Stimulated activated CD4-positive, alpha-beta T cell treated with anti-CD3 and anti-CD28 coated beads, Interleukin-1b, Interleukin-23, amount 100 ng/mL, for 4 hours (primary cell): ENCODE results near the gene PTGR2.
"Not testable (repeated sequence)": the region's sequence is repeated elsewhere in the genome, so short reads cannot be mapped to it uniquely, and the experiment has no call there.

ENCODE experiments used
- DNase-seq, 2 donors: peaks; one replicate each; pipeline ENCODE4 v3.0.0-alpha.2; 2020; ENCODE audit warnings: low read depth in 2 of 2

The PTGR2 gene

DNA sequence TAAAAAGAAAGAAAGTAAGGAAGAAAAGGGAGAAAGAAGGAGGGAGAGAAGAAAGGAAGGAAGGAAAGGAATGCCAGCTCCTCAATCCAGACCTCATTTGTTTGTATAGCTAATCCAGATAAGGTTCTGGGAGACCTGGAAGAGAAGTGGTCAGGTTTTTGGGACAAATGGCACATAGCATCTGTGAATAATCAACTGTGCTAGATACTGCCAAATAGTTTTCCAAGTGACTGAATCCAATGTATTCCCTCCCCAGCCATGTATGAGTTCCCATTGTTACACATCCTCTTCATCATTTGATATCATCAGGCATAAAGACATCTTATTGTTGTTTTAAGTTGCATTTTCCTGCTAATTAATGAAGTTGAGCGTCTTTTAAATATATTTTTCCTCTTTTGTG lies 18.6 kb upstream of the PTGR2 start:
- DNase-seq: no peak

DNA sequence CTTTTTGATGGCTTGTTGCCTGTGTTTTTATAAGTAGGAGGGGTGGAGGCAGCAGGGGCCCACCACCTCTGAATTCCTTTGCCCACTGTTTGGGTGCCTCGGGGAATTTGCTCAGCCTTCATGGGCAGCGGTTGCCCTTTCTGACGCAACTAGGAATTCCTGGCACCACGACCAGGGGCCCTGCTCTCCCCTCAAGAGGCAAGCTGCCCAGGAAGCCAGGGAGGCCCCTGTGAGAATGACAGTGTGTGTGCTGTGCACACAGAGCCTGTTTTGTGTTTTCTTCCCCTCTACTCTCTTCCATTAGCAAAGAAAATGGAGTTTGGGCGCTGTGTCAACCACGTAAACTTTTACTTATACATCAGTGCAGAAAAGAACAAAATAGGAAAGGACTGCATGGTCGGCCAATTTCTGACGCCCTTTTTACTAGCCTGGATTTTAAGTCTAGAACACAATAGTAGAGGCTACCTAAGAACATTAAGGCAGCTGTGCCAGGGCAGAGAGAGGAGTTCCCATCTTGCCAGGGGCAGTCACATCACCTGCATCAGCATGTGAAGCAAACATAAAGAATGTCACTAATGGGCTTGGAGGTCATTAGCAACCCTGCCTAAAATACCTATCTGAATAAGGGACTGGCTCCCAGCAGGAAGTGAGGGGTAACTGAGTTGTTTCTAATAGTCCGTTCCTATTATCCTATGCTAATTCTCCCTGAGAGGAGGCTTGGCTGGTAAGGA lies 17.9 kb upstream of the PTGR2 start:
- DNase-seq: no peak

DNA sequence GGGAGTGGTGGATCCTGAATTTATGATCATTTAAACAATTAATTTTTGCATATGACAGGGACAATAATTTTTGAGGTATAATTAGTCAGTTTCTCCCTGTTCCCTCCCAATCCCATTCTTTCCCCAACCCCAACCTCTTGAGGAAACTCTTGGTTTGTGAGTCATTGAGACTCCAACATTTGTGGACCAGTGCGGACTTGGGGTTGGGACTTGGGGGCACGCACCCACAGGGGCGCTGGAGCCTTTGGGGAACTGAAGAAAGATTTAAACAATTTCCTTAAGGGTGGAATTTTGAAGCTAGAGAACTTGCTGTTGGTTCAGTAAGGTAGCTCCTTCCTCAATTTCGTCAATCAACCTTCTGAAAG lies 17.4 kb upstream of the PTGR2 start:
- DNase-seq: no peak

DNA sequence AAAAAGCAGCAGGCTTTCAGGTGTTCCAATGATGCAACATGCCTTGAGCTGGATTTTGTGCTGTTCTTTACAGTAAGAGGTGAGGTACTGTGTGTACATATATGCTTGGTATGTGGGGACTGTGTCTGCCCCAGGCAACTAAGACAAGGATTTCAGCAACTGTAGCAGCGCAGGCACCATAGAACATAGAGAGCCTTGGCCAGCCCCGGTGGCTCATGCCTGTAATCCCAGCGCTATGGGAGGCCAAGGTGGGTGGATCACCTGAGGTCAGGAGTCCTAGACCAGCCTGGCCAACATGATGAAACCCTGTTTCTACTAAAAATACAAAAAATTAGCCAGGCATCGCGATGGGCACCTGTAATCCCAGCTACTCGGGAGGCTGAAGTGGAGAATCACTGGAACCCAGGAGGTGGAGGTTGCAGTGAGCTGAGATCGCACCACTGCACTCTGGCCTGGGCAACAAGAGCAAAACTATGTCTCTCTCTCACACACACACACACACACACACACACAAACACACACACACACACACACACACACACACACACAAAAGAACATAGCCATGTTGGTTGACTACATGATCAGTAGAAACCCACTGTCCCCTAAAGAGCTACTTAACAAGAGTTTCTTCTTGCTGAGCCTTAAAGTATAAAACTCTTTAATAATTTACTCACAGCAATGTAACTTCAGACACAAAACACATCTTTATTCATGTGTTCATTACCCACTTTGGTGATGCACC lies 13.2 kb upstream of the PTGR2 start:
- DNase-seq: not testable (repeated sequence)

DNA sequence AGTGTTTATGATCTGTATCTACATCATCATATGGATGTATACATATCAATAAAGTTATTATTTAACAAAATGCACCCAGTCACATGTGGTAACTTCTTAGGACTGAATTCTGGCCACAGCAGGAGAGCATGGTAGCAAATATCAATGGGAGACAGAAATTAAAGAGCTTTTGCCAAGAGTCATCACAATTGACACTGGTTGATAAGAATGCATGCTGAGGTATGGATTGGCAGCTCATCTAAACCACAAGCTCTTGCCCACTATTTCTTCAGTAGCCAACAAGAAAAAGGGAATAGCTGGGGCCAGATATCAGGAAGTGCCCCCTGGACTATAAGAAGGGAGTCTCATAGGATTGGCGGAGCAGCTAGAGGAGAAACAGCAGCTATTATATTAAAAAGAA lies 9.4 kb upstream of the PTGR2 start:
- no peak for DNase-seq

DNA sequence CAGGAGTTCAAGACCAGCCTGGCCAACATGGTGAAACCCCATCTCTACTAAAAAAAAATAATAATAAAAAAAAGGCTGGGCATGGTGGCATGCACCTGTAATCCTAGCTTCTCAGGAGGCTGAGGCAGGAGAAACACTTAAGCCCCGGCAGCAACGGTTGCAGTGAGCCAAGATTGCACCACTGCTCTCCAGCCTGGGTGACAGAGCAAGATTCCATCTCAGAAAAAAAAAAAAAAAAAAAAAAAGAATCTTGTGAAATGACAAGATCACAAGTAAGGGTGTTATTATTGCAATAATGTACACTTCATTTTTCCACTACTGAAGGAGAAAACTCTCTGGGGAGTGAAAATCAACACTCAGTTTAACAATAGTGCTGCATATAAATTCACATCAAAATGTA lies 8.8 kb upstream of the PTGR2 start:
- DNase-seq: no peak

DNA sequence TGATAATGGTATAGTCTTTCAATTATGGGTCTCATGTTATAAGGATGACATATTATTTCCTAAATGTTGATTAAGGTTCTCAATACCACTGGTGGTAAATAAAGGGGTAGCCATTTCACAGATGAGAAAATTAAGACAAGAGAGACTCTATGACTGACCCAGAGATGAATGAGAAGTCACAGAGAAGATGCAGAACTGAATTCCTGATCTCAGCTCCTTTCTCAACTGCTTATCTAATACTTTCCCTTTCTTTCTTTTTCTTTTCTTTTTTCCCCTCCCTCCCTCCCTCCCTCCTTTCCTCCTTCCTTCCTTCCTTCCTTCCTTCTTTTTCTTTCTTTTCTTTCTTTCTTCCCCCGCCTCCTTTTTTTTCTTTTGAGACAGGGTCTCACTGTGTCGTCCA lies 8.3 kb upstream of the PTGR2 start:
- no peak for DNase-seq

DNA sequence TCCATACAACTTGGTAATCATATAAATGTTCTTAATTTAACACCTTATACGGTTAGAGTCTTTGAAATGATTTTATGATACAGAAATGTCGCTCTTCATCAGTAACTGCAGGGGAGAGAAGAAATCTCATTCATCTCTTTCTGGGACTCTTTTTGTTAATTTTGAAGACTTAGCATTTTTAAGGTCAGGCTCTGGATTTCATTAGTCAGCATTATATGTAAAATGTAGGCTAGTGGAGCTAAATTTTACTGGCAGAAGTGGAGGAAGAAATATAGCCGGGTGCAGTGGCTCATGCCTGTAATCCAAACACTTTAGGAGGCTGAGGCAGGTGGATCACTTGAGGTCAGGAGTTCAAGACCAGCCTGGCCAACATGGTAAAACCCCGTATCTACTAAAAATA lies 4.7 kb upstream of the PTGR2 start:
- no peak for DNase-seq

DNA sequence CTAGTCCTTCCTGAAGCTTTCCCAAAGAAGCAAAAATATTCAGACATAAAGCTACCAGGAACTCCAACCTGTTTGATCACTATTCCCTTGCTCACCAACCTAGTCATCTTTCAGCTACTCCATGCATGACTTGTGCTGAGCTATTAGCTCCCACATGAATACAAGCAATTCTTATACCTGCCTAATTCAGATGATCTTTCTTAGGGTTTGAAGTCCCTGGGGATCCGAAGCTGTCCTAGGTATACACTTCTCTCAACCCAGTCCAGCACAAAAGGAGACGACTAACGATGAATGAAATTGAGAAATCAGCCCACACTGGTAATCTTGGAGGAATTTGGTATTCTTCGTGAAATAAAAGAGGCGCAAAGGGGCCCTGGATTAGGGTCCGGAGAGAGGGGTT lies 631 bp upstream of the PTGR2 start:
- DNase-seq: no peak

DNA sequence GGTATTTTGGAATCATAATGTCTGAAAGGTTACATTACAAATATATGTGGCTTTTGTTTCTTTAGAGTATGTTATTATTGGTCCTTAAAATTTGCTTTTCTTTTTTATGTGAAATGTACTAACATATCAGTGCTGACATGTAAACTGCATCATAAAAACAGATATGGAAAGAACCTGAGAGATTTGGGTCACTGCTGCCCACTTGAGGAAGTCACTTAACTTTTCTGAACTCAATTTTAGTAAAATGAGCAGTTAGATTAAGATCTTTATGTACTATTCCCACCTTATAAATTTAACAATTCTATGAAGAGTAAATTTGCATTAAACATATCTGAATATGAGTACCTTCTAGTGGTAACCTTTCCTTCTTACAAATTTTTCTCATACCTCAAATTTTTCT lies 7.5 kb downstream of the PTGR2 start:
- DNase-seq: no peak

DNA sequence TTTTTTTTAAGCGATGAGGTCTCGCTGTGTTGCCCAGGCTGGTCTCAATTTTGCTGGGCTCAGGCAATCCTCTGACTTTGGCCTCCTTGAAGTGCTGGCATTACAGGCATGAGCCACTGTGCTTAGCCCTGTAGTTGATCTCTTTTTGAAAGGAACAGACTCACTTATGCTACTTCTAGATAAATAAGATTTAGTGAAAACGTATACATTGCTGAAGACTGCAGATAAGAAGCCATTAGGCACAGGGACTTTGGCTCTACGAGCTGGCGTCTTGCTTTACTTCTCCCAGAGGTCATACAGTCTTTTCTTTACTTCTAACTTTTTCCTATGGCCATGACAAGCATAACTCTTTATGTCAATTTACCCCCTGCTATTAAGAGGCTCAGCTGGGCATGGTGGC lies 9.4 kb downstream of the PTGR2 start:
- DNase-seq: no peak

DNA sequence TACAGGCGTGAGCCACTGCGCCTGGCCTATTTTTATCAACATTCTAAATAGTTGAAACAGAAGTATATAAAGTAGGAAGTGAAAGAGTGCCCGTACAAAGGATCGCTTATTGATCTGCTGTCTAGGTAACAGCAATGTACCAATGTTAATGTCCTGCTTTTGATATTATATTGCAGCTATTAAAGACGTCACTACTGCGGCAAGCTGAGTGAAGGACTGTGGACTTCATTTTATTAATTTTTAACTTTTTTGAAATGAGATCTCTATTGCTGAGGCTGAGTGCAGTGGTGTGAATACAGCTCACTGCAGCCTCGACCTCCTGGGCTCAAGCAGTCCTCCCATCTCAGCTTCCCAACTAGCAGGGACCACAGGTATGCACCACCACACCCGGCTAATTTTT lies 10.8 kb downstream of the PTGR2 start:
- DNase-seq: no peak

DNA sequence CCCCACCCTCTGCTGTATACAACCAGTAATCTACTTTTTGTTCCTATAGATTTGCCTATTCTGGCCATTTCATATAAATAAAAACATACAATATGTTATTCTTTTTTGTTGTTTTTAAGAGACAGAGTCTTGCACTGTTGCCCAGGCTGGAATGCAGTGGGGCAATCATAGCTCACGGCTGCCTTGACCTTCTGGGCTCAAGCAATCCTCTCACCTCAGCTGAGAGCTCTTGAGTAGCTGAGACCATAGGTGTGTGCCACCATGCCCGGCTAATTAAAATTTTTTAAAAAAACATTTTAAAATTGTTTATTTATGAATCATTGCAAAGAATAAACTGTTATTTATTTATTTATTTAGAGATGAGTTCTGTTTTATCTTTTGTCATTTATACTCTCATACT lies 11.6 kb downstream of the PTGR2 start:
- no peak for DNase-seq

DNA sequence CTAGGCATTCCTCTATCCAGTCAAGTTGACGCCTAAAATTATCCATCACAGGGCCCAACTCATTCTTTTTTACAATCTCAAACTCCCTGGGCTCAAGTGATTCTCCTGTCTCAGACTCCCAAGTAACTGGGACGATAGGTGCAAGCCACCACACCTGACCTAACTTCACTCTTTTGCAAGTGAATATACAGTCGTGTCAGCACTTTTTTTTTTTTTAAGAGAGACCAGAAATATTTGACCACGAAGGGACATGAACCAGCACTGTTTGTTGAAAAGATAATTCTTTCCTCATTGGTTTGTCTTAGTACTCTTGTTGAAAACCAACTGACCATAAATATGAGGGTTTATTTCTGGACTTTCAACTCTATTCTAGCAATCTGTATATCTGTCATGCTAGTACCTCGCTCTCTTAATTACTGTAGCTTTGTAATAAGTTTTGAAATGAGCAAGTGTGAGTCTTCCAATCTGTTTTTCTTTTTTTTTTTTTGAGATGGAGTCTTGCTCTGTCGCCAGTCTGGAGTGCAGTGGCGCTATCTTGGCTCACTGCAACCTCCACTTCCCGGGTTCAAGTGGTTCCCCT lies 14.0 kb downstream of the PTGR2 start:
- DNase-seq: no peak

DNA sequence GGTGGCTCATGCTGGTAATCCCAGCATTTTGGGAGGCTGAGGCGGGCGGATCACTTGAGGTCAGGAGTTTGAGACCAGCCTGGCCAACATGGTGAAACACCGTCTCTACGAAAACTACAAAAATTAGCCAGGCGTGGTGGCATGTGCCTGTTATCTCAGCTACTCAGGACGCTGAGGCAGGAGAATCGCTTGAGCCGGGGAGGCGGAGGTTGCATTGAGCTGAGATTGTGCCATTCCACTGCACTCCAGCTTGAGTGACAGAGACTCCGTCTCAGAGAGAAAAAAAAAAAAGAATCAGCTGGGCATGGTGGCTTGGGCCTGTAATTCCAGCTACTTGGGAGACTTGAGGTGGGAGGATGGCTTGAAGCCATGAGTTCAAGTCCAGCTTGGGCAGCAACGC lies 18.1 kb downstream of the PTGR2 start:
- not testable (repeated sequence) for DNase-seq

DNA sequence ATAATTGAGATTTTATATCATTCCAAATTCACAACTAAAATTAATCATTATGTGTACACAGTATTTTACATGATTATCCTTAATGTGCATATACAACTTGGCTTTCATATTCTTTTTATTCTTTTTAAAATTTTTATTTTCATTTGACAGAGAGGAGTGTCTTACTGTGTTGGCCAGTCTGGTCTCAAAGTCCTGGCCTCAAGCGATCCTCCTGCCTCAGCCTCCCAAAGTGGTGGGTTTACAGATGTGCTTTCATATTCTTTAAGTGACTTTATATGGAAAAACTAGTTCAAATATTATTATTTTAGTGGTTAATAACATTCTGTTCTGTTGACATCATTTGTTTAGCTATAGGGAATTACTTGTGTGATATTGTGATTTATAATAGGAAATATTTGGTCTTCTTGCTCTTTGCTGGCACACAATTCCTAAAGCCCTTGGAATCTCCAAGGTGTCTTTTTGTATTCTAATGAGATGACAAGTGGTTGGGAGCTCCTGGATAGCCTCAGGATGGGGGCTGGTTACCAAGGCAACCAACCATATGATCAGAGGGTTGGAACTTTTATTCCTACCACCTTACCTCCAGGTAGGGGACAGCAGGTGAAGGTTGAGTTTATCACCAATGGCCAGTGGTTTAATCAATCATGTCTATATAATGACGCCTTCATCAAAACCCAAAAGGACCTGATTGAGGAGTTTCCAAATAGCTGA lies 19.0 kb downstream of the PTGR2 start:
- no peak for DNase-seq

DNA sequence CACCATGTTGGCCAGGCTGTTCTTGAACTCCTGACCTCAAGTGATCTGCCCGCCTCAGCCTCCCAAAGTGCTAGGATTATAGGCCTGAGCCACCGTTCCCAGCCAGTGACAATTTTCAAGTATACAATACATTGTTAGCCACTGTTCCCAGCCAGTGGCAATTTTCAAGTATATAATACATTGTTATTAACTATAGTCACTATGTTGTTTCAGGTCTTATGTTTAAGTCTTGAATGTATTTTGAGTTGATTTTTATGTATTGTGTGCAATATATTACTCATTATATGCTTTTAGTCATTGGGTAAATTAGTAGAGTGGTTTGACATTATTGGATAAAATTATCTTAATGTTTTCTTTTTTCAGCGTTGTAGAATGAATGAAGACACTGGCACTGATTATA lies 22.0 kb downstream of the PTGR2 start:
- no peak for DNase-seq

DNA sequence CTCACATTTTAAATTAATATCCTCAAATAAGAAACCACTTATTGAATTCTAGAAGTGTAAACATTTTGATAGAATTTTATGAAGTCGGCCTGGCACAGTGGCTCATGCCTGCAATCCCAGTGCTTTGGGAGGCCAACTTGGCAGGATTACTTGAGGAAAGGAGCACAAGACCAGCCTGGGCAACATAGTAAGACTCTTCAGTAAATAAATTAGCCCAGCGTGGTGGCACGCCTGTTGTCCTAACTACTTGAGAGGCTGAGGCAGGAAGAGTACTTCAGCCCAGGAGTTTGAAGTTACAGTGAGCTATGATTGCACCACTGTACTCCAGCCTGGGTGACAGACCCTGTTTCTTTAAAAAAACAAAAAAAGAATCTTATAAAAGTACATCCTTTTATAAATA lies 26.2 kb downstream of the PTGR2 start:
- DNase-seq: no peak

DNA sequence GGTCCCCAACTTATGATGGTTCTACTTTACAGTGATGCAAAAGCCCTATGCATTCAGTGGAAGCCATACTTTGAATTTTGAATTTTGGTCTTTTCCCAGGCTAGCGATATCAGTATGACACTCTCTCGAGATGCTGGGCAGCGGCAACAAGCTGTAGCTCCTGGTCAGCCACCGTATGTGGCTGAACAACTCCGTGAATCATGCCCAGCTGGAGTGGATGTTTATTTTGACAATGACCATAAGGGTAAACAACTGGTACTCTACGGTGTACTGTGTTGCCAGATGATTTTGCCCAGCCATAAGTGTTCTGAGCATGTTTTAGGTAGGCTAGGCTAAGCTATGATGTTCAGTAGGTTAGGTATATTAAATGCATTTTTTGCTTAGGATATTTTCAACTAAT lies 26.8 kb downstream of the PTGR2 start:
- DNase-seq: no peak

DNA sequence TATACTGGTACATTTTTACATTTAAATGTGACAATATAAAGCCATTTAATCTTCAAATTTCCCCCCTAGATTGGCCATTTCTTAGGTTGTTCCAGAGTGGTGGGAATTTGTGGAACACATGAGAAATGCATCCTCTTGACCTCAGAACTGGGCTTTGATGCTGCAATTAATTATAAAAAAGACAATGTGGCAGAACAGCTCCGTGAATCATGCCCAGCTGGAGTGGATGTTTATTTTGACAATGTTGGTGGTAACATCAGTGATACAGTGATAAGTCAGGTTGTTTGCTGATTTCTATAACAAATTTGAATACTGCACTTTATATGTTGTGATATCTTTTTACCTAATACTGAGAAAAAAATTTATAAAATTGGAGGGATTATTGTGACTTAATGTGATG lies 27.4 kb downstream of the PTGR2 start:
- DNase-seq: no peak

DNA sequence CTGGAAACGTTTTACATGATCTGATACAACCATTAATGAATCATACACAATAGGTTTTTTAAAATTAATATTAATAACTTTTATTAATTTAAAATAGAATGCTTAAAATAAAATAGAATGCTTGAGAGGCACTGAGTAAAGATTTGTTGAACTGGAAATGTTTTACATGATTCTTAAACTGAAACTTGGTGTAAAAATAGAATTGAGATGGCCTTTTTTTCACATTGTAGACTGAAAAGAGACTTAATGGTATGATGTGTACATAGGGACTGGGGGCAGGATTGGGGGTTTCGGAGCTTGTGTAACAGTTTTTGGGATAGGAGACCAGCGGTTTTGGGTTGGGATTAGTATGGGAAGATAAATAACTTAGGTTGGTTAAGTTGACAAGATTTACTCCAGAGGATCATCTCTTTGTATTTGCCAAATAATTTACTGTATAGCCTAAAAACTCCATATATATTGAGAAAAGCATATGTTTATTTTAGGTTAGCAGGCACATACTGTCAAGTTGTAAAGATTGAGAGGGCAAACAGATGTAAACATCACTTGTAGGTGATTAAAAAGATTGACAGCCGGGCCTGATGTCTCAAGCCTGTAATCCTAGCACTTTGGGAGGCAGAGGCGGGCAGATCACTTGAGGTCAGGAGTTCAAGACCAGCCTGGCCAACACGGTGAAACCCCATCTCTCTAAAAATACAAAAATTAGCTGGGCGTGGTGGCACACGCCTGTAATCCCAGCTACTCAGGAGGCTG lies 33.0 kb downstream of the PTGR2 start:
- DNase-seq: no peak
